Measurements from ENCODE around the gene RDH13.
"Not testable (repeated sequence)": the region's sequence is repeated elsewhere in the genome, so short reads cannot be mapped to it uniquely, and the experiment has no call there.

RDH13 gene

DNA sequence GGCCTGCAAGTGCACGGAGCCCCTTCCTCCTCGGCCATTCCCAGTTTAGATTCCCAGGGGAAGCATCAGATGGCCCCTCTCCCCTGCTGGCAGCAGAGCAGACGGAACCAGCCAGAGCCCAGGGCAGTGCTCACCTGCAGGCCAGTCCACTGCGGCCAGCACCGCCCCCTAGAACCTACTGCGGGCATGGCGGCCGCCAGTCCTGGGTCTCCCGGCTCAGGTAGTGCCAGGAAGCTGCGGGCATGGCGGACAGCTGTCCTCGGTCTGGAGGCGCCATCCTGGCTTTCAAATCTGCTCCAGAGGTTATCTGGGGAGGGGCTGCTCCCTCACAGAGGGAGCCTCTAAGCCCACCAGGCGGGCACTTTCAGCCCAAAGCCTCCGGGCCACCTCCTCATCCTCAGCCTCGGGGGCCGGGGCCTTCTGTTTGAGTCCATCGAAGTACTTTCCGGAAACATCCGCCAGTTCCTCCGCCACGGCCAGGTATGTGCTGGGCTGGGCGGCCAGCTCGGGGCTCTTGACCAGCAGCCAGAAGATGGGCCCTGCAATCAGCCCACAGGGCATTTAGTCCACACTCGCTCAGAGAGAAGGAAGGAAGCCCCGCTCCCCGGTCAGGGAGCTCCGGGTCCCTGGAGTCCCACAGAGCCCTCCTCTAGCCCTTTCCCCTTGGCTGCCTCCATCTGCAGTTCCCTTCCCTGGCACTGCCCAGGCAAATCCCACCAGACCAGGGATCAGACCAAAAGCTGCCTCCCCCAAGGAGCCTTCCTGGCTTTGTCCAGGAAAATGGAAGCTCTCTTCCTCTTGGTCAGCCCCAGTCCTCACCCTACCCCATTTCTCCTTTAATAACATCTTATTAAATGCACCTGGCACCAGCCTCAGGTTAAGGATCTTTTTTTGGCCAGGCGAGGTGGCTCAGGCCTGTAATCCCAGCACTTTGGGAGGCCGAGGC lies 17.9 kb downstream of the RDH13 start:
- DNase-seq (ENCODE audit: low read depth in 2 of 2), result no peak

DNA sequence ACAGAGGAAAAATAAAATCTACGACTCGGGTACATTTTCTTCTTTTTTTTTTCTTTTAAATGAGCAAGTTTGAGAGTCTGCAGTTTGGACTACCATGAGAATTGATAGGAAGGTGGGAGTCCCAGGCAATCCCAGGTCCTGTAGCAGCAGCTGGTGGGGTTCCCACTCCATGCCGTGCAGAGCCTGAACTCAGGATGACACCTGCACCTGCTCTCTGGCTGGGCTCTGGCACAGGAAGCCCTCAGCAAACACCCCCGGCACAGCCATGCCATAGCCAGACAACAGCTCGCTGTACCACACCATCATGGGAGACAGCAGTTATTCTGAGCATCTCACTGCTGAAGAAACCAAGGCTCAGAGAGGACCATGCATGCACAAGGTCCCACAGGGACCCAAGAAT lies 18.7 kb downstream of the RDH13 start:
- no peak for DNase-seq (ENCODE audit: low read depth in 2 of 2)

DNA sequence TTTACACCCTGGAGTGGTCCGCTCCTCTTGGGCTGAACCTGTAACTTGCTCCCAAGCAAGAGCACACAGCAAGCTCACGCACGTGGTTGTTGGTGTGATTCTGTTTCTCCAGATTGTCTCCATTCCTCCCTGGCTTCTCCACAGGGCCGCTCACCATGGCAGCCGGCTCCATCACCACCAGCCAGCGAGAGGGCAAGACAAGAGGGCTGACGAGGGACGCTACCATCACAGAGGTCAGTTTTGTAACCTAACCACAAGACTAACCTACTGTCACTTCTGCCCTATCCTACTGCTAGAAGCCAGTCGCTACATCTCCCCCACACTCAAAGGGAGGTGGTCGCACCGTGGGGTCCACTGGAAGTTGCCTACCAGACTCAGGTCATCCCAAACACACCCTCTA lies 20.3 kb downstream of the RDH13 start:
- no peak for DNase-seq (ENCODE audit: low read depth in 2 of 2)

DNA sequence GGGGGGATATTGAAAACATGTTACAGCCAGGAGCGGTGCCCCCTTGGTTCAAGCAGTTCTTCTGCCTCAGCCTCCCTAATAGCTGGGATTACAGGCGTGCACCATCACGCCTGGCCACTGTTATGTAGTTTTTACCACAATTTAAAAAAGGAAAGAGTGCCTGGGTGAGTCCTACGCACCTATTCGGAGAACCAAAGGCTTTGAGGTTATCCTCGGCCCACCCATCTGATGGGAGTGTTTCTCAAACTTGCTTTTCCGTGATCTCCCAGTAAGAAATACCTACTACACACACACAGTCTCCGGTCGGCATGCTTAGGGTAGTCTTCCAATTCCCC lies 20.6 kb downstream of the RDH13 start:
- DNase-seq (ENCODE audit: low read depth in 2 of 2), result no peak

DNA sequence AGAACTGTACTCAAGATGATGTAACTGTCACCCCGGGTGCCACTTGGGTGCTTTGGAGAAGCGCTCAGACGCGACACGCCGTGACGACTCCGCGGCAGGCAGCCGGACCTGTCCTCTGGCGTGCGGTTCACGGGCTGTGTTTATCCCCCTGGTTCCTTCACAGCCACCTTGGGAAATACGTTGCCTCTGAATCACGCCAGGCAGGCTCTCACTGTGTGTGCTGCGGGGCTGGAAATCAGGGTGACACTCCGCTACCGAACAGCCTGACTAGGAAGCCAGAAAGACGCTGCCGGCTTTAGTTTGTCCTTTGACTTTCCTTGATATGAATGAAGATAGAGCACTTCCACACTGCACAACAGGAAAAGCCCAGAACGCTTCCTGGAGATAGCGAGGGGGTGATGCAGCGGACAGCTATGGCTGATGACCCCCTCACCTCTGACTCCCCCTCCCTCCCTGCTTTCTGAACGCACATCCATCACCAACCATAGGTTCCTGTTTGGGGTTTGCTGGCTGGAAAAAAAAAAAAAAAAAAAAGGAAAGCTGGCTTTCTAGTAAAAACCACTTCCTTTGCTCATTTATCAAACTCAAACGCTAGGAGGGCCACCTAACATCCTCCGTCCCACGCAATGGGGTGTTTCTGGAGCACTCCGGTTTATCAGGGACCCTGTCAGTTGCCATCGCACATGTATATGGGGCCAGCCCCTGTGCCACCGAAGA lies 21.2 kb downstream of the RDH13 start:
- no peak for DNase-seq (ENCODE audit: low read depth in 2 of 2)

DNA sequence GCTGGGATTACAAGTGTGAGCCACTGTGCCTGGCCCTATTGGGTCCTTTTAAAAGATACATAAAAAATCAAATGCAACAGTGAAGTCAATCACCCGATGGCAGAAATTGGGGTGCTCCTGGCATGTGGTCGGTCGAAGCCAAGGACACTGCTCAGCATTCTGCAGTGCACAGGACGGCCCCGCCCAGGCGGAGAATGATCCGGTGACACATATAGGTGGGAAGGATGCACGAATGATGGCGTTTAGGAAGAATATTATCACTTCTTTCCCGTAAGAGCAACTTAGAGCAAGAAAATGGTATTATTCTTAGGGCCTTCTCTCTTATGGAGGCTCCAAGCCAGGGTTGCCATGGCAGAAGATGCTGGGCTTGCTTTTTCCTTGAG lies 21.7 kb downstream of the RDH13 start:
- DNase-seq (ENCODE audit: low read depth in 2 of 2), result no peak

DNA sequence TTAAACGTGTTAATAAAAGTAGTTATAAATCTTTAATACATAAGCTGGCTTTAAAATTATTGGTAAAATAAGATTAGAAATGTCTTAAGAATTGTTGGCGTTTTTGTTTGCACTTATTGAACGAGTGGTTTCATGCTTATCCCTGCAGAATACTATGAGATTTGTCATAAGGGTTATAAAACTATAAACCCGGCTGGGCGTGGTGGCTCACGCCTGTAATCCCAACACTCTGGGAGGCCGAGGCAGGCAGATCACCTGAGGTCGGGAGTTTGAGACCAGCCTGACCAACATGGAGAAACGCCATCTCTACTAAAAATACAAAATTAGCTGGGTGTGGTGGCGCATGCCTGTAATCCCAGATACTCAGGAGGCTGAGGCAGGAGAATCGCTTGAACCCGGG lies 22.3 kb downstream of the RDH13 start:
- not testable (repeated sequence) for DNase-seq (ENCODE audit: low read depth in 2 of 2)

DNA sequence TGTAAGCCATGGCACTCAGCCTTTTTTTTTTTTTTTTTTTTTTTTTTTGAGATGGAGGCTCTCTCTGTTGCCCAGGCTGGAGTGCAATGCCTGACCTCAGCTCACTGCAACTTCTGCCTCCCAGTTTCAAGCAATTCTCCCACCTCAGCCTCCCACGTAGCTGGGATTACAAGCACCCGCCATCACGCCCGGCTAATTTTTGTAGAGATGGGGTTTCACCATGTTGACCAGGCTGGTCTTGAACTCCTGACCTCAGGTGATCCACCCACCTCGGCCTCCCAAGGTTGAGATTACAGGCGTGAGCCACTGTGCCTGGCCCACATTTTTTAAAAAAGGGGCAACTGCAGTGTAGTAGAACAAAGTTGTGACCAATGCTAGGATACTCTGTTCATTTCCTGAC lies 25.3 kb downstream of the RDH13 start:
- DNase-seq (ENCODE audit: low read depth in 2 of 2), result not testable (repeated sequence)

DNA sequence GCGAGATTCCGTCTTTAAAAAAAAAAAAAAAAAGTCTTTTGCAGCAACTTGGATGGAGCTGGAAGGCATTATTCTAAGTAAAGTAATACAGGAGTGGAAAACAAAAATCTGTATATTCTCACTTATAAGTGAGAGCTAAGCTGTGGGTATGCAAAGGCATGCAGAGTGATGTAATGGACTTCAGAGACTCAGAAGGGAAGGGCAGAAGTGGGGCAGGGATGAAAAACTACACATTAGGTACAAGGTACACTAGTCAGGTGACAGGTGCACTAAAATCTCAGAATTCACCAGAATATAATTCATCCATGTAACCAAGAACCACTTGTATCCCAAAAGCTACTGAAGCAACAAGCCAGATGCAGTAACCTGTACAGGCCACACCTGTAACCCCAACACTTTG lies 26.9 kb downstream of the RDH13 start:
- DNase-seq (ENCODE audit: low read depth in 2 of 2), result no peak

DNA sequence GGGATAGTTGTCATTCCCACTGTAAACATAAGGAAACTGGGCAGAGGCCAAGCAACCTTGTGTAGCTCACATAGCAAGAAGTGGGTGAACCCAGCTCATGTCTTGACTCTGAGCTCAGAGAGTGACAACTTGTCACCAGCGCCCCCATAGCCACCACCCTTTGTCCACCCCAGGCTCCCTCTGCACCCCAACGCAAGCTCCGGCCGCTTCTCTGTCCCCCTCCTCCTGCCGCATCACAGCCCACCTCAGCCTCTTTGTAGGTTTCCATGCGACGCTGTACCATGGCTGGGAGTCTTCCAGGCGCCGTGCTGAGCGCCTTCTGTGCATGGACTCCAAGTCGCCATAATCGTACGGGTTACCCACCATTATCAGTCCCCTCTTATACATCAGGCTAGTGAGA lies 28.2 kb downstream of the RDH13 start:
- no peak for DNase-seq (ENCODE audit: low read depth in 2 of 2)

DNA sequence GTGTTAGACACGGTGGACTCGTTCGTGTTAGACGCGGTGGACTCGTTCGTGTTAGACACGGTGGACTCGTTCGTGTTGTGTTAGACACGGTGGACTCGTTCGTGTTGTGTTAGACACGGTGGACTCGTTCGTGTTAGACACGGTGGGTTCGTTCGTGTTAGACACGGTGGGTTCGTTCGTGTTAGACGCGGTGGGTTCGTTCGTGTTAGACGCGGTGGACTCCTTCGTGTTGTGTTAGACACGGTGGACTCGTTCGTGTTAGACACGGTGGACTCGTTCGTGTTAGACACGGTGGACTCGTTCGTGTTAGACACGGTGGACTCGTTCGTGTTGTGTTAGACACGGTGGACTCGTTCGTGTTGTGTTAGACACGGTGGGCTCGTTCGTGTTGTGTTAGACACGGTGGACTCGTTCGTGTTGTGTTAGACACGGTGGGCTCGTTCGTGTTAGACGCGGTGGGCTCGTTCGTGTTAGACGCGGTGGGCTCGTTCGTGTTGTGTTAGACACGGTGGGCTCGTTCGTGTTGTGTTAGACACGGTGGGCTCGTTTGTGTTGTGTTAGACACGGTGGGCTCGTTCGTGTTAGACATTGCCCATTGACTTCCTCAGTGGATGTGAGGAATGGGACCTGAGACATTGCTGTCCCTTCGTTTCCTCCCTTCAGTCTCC lies 29.8 kb downstream of the RDH13 start:
- not testable (repeated sequence) for DNase-seq (ENCODE audit: low read depth in 2 of 2)

DNA sequence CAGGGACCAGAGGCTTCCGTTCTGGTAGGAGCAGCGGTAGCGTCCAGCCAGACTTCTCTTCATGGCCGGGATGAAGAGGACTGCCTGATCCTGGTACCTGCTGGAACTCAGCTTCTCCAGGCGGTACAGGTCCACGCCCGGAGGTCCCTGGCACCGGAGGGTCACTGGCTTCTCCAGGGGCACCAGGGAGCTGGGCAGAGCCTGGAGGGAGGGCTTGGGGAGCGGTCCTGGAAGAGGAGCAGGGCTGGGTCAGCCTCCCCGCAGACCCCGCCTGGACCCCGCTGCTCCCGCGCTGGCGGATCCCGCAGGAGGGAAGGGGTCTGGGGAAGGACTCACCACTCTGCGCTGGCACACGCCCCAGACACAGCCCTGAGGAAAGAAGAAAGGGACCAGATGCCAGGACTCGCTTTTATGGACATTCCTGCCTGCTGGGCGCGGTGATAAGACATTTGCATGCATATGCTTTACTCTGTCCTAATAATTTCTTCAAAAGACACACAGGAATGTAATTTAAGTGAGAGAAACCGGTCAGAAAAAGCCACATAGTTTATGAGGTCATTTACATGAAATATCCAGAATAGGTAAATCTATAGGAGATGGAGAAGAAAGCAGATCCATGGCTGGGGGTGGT lies 30.7 kb downstream of the RDH13 start:
- DNase-seq (ENCODE audit: low read depth in 2 of 2), result no peak

DNA sequence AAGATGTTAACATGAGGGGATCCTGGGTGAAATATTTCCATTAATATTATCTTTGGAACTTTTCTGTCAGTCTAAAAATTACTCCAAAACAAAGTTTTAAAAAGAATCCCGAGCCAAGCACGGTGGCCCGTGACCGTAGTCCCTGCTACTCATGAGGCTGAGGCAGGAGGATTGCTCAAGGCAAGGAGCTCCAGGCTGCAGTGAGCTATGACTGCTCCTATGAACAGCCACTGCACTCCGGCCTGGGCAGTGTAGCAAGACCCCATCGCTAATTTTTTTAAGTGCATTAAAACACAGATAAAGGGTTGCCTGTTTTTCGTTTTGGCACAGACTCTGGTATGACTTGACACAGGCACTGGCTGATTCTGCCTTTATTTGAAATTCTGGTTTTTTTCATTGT lies 31.8 kb downstream of the RDH13 start:
- DNase-seq (ENCODE audit: low read depth in 2 of 2), result no peak

DNA sequence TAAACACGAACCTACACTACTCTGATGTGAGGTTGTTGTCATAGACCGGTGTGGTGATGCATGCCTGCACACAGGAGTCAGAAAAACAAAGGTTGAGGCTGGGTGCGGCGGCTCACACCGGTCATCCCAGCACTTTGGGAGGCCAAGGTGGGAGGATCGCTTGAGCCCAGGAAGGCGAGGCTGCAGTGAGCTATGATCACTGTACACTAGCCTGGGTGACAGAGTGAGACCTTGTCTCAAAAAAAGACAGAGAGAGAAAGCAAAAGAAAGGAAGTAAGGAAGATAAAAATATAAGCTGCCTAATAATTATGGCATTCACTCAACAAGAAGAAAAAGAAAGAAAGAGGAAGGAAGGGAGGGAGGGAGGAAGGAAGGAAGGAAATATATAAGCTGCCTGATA lies 34.2 kb downstream of the RDH13 start:
- no peak for DNase-seq (ENCODE audit: low read depth in 2 of 2)

DNA sequence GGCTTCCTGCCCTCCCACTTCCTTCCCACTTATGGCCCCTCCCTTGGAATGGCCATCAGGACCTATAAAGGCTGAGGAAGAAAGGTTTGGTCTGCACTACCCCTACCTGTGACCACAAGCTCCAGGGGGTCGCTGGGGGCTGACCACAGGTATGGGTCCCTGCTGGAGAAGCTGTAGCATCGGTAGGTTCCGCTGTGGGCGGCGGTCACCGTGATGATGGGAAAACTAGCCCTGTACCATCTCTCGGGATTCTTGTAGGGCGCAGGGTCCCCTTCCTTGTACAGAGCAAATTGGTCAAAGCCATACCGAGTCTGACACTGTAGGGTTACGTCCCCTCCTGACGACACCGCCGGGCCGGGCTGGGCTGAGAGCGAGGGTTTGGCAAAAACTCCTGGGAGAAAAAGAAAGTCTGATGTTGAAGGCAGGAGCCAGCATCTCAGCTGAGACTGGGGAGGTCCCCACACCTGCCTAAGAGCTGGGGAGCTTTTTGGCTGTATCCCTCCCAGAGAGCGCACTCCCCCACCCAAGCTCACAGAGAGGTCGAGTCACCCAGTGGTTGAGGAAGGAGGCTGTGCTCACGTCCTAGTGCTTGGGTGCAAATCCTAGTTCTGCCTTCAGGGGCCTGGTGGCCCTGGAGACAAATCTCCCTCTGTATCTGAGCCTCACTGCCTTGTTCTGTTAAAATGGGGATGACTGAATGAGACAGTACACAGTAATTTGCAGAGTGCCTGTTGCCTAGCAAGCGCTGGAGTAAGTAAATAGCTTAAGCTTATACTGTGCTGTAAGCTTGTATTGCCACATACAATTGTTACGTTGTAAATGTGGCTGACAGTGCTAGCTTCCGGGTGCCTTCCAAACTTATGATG lies 35.2 kb downstream of the RDH13 start:
- no peak for DNase-seq (ENCODE audit: low read depth in 2 of 2)

DNA sequence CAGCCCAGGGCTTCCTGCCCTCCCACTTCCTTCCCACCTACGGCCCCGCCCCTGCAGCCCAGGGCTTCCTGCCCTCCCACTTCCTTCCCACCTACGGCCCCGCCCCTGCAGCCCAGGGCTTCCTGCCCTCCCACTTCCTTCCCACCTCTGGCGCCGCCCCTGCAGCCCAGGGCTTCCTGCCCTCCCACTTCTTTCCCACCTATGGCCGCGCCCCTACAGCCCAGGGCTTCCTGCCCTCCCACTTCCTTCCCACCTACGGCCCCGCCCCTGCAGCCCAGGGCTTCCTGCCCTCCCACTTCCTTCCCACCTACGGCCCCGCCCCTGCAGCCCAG lies 35.8 kb downstream of the RDH13 start:
- not testable (repeated sequence) for DNase-seq (ENCODE audit: low read depth in 2 of 2)

DNA sequence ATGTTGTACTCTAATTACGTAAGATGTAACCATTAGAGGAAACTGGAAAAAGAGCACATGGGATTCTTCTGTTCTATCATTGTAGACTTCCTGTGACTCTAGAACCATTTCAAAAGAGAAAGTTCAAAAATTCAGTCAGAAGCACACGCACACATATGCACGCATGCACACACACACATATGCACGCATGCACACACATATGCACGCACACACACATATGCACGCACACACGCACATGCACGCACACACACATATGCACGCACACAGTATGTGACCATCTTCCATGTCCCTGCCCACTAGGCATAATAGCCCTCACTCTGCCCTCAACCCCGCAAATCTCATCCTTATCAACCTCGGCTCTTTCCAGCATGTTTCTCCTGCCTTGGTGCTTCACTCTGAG lies 38.8 kb downstream of the RDH13 start:
- DNase-seq (ENCODE audit: low read depth in 2 of 2), result no peak

DNA sequence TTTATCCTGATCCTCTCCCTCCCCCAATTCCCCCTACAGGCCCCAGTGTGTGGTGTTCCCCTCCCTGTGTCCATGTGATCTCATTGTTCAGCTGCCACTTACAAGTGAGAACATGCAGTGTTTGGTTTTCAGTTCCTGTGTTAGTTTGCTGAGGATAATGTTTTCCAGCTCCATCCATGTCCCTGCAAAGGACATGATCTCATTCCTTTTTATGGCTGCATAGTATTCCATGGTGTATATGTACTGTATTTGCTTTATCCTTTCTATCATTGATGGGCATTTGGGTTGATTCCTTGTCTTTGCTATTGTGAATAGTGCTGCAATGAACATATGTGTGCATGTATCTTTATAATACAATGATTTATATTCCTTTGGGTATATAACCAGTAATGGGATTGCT lies 42.6 kb downstream of the RDH13 start:
- not testable (repeated sequence) for DNase-seq (ENCODE audit: low read depth in 2 of 2)

DNA sequence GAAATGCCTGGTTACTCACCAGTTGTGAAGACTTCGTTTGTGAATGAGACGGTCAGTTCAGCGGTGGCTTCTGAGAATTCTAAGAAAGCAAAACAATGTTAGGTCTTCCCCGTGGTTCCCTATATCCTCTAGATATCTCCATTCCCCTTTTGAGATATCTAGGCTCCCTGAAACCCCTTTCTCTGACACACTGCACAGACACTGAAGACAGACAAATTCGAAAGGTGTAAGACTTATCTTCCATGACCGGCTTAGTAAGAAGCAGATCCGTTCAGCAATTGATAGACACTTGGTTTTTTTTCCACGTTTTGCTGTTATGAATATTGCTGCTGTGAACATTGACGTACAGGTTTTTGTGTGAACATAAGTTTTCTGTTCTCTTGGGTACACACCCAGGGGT lies 44.3 kb downstream of the RDH13 start:
- no peak for DNase-seq (ENCODE audit: low read depth in 2 of 2)

DNA sequence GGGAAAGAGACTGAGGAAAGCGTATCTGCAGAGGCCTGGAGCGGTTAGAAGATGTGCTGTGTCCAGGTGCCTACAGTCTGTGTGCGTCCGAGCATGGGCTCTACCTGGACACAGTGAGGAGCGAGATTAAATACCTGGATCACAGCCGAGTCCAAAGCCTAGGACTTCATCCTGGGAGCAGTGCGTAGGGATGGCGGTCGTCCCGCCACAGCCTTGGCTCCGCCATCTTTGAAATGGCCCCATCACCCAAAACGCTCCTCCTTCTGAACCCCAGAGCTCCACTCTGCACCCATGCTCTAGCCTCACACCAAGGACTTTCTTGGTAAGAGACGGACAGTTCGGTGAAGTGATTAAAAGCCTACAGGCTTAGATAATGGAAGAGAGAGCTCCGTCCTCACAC lies 44.7 kb downstream of the RDH13 start:
- no peak for DNase-seq (ENCODE audit: low read depth in 2 of 2)

DNA sequence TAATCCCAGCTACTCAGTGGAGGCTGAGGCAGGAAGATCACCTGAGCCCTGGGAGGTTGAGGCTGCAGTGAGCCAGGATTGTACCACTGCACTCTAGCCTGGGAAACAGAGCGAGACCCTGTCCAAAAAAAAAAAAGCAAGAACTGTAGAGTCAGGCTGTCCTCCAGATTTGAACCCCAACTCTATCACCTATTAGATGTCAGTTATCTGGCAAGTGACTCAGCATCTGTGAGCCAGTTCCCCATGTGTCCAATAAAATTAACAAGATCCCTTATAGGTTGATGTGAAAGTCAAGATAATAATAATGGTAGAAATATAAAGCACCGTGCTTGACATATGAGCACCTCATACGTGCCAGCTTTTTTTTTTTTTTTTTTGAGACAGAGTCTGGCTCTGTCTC lies 46.9 kb downstream of the RDH13 start:
- DNase-seq (ENCODE audit: low read depth in 2 of 2), result no peak

DNA sequence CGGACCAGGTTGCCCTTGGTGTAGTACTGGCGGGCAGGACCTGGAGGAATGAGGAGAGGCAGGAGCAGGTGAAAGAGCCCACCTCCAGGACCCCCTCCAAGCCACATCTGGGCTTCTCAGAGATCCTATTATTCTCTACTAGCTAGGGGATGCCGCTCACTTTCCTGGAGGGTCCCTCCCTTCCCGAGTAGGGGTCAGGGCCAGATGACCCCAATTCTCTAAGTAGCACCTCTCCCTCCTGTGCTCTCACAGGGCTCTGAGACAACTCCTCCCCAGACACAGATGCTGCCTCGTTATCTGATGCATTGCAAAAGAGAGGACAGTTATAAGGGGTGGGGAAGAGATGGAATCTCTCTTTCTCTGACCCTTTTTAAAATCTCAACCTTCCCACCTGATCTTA lies 47.8 kb downstream of the RDH13 start:
- DNase-seq (ENCODE audit: low read depth in 2 of 2), result no peak
